GM12878 (cell line): Measurements from ENCODE around the gene FAM221B.

Experiments used
- CHD2 ChIP-seq: IDR thresholded peaks from 2 replicates; pipeline ENCODE4 v1.6.1; 2011; ENCODE audit warnings: low read depth, low read length, improper control_type of control experiment, borderline replicate concordance
- EP300 ChIP-seq, 2 experiments: fragments of 150-350 bp in 1 of 2; IDR thresholded peaks; 2 replicates each; pipeline ENCODE4 v1.6.1; 2011 to 2012; ENCODE audit warnings: low read depth in 2 of 2, low read length in 2 of 2, borderline replicate concordance in 1 of 2, improper control_type of control experiment in 1 of 2, inconsistent platforms in 1 of 2; ENCODE audit not compliant: control insufficient read depth in 1 of 2
- EZH2 ChIP-seq: IDR thresholded peaks from 2 replicates; pipeline ENCODE4 v1.6.1; 2012; ENCODE audit warnings: low read depth, mild to moderate bottlenecking, control low read depth, inconsistent platforms, low read length, borderline replicate concordance; ENCODE audit not compliant: control insufficient read depth
- LARP7 ChIP-seq: fragments of 450-650 bp; IDR thresholded peaks from 2 replicates; pipeline ENCODE4 v1.6.1; 2017; ENCODE audit warnings: mild to moderate bottlenecking
- NR2C1 ChIP-seq: fragments of 450-650 bp; IDR thresholded peaks from 2 replicates; pipeline ENCODE4 v1.6.1; 2017; ENCODE audit warnings: antibody characterized with exemption, mild to moderate bottlenecking, moderate library complexity
- POLR2A ChIP-seq: IDR thresholded peaks from 2 replicates; pipeline ENCODE4 v1.6.1; 2011; ENCODE audit warnings: low read depth, mild to moderate bottlenecking, low read length
- SP1 ChIP-seq: IDR thresholded peaks from one replicate; pipeline ENCODE4 v1.6.1; 2011; ENCODE audit warnings: low read depth, low read length
- TBL1XR1 ChIP-seq: IDR thresholded peaks from 2 replicates; pipeline ENCODE4 v1.6.1; 2012; ENCODE audit warnings: low read depth, low read length, improper control_type of control experiment
- YY1 ChIP-seq: IDR thresholded peaks from 2 replicates; pipeline ENCODE4 v1.6.1; 2011; ENCODE audit warnings: low read depth, mild to moderate bottlenecking, low read length
- TF ChIP-seq, protein P1 (sequence below), 3 experiments: IDR thresholded peaks in 2 of 3; conservative IDR thresholded peaks in 1 of 3; 2 replicates each; pipeline ENCODE4 v1.5.1; 2011; ENCODE audit warnings: low read depth in 3 of 3, low read length in 3 of 3, mild to moderate bottlenecking in 3 of 3, control low read depth in 2 of 3, moderate library complexity in 2 of 3, inconsistent platforms in 1 of 3, mixed read lengths in 1 of 3; ENCODE audit not compliant: control insufficient read depth in 2 of 3, insufficient read depth in 1 of 3; ENCODE audit errors: extremely low read depth in 1 of 3
- TF ChIP-seq, protein P2 (sequence below): IDR thresholded peaks from 2 replicates; pipeline ENCODE4 v1.6.1; 2012; ENCODE audit warnings: low read depth, low read length, improper control_type of control experiment
- TF ChIP-seq, protein P3 (sequence below): IDR thresholded peaks from 2 replicates; pipeline ENCODE4 v1.6.1; 2011; ENCODE audit warnings: mild to moderate bottlenecking, low read depth, low read length, moderate library complexity; ENCODE audit not compliant: insufficient replicate concordance
- TF ChIP-seq, protein P4 (sequence below): fragments of 450-650 bp; IDR thresholded peaks from 2 replicates; pipeline ENCODE4 v1.6.1; 2017; ENCODE audit warnings: mild to moderate bottlenecking, moderate library complexity

GRCh38 chr9:35854091-35854762 is 25.7 kb upstream of the FAM221B start:
- TF ChIP-seq LARP7 (no peak), EP300 (IDR thresholded peaks at IDR 0.05; ENCODE audit: borderline replicate concordance in 1 of 2, control insufficient read depth in 1 of 2, low read depth in 2 of 2, low read length in 2 of 2) (no peak), SP1 (no peak), CHD2 (no peak), YY1 (no peak), TBL1XR1 (no peak), NR2C1 (no peak), EZH2 (no peak), POLR2A (no peak)
- TF ChIP-seq, protein P1, sequence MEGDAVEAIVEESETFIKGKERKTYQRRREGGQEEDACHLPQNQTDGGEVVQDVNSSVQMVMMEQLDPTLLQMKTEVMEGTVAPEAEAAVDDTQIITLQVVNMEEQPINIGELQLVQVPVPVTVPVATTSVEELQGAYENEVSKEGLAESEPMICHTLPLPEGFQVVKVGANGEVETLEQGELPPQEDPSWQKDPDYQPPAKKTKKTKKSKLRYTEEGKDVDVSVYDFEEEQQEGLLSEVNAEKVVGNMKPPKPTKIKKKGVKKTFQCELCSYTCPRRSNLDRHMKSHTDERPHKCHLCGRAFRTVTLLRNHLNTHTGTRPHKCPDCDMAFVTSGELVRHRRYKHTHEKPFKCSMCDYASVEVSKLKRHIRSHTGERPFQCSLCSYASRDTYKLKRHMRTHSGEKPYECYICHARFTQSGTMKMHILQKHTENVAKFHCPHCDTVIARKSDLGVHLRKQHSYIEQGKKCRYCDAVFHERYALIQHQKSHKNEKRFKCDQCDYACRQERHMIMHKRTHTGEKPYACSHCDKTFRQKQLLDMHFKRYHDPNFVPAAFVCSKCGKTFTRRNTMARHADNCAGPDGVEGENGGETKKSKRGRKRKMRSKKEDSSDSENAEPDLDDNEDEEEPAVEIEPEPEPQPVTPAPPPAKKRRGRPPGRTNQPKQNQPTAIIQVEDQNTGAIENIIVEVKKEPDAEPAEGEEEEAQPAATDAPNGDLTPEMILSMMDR (IDR thresholded peaks at IDR 0.05 in 2 of 3, conservative IDR thresholded peaks at IDR 0.05 in 1 of 3; ENCODE audit: control insufficient read depth in 2 of 3, extremely low read depth in 1 of 3, insufficient read depth in 1 of 3, low read depth in 3 of 3, low read length in 3 of 3): no peak
- TF ChIP-seq, protein P2, sequence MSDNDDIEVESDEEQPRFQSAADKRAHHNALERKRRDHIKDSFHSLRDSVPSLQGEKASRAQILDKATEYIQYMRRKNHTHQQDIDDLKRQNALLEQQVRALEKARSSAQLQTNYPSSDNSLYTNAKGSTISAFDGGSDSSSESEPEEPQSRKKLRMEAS: no peak
- TF ChIP-seq, protein P3, sequence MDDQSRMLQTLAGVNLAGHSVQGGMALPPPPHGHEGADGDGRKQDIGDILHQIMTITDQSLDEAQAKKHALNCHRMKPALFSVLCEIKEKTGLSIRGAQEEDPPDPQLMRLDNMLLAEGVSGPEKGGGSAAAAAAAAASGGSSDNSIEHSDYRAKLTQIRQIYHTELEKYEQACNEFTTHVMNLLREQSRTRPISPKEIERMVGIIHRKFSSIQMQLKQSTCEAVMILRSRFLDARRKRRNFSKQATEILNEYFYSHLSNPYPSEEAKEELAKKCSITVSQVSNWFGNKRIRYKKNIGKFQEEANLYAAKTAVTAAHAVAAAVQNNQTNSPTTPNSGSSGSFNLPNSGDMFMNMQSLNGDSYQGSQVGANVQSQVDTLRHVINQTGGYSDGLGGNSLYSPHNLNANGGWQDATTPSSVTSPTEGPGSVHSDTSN: no peak
- TF ChIP-seq, protein P4, sequence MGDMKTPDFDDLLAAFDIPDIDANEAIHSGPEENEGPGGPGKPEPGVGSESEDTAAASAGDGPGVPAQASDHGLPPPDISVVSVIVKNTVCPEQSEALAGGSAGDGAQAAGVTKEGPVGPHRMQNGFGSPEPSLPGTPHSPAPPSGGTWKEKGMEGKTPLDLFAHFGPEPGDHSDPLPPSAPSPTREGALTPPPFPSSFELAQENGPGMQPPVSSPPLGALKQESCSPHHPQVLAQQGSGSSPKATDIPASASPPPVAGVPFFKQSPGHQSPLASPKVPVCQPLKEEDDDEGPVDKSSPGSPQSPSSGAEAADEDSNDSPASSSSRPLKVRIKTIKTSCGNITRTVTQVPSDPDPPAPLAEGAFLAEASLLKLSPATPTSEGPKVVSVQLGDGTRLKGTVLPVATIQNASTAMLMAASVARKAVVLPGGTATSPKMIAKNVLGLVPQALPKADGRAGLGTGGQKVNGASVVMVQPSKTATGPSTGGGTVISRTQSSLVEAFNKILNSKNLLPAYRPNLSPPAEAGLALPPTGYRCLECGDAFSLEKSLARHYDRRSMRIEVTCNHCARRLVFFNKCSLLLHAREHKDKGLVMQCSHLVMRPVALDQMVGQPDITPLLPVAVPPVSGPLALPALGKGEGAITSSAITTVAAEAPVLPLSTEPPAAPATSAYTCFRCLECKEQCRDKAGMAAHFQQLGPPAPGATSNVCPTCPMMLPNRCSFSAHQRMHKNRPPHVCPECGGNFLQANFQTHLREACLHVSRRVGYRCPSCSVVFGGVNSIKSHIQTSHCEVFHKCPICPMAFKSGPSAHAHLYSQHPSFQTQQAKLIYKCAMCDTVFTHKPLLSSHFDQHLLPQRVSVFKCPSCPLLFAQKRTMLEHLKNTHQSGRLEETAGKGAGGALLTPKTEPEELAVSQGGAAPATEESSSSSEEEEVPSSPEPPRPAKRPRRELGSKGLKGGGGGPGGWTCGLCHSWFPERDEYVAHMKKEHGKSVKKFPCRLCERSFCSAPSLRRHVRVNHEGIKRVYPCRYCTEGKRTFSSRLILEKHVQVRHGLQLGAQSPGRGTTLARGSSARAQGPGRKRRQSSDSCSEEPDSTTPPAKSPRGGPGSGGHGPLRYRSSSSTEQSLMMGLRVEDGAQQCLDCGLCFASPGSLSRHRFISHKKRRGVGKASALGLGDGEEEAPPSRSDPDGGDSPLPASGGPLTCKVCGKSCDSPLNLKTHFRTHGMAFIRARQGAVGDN: no peak
